ENCODE measurements around the gene ARAP3.
"Not testable (repeated sequence)": the region's sequence is repeated elsewhere in the genome, so short reads cannot be mapped to it uniquely, and the experiment has no call there.

Gene ARAP3

GRCh38 chr5:141681695-141682641 lies at the start of gene ARAP3:
Gene ARAP3 (minus strand): TSS chr5:141682230. CDS start chr5:141680486, 1,744 bp downstream.
- DNase-seq (ENCODE audit: low read depth) = peak; percentile 69

- no peak for DNase-seq (ENCODE audit: low read depth)
These were observed 47.5 kb upstream of the ARAP3 start for GRCh38 chr5:141729387-141730006.

GRCh38 chr5:141725891-141726290 lies 43.9 kb upstream of the ARAP3 start:
- DNase-seq (ENCODE audit: low read depth) = peak; percentile 28

- DNase-seq (ENCODE audit: low read depth) = not testable (repeated sequence)
These were observed 43.1 kb upstream of the ARAP3 start for GRCh38 chr5:141725174-141725573.

- DNase-seq (ENCODE audit: low read depth) = no peak
These were observed 40.2 kb upstream of the ARAP3 start for GRCh38 chr5:141722266-141722665.

GRCh38 chr5:141717043-141717442 lies 35.0 kb upstream of the ARAP3 start:
- DNase-seq (ENCODE audit: low read depth) = no peak

- no peak for DNase-seq (ENCODE audit: low read depth)
These were observed 34.4 kb upstream of the ARAP3 start for GRCh38 chr5:141716468-141716867.

GRCh38 chr5:141716009-141716408 lies 34.0 kb upstream of the ARAP3 start:
- DNase-seq (ENCODE audit: low read depth) = no peak

- DNase-seq (ENCODE audit: low read depth) = no peak
These were observed 33.4 kb upstream of the ARAP3 start for GRCh38 chr5:141715346-141715905.

- DNase-seq (ENCODE audit: low read depth) = no peak
These were observed 32.7 kb upstream of the ARAP3 start for GRCh38 chr5:141714542-141715310.

GRCh38 chr5:141713616-141714309 lies 31.7 kb upstream of the ARAP3 start:
- DNase-seq (ENCODE audit: low read depth) = no peak

- DNase-seq (ENCODE audit: low read depth) = no peak
These were observed 29.7 kb upstream of the ARAP3 start for GRCh38 chr5:141711687-141712086.

- no peak for DNase-seq (ENCODE audit: low read depth)
These were observed 27.8 kb upstream of the ARAP3 start for GRCh38 chr5:141709699-141710267.

GRCh38 chr5:141708016-141708415 lies 26.0 kb upstream of the ARAP3 start:
- no peak for DNase-seq (ENCODE audit: low read depth)

GRCh38 chr5:141707510-141707909 lies 25.5 kb upstream of the ARAP3 start:
- DNase-seq (ENCODE audit: low read depth) = no peak

- DNase-seq (ENCODE audit: low read depth) = no peak
These were observed 24.1 kb upstream of the ARAP3 start for GRCh38 chr5:141706121-141706520.

GRCh38 chr5:141705469-141705868 lies 23.4 kb upstream of the ARAP3 start:
- DNase-seq (ENCODE audit: low read depth) = no peak

- no peak for DNase-seq (ENCODE audit: low read depth)
These were observed 22.8 kb upstream of the ARAP3 start for GRCh38 chr5:141704782-141705297.

GRCh38 chr5:141703133-141703561 lies 21.1 kb upstream of the ARAP3 start:
- no peak for DNase-seq (ENCODE audit: low read depth)

GRCh38 chr5:141701360-141702119 lies 19.5 kb upstream of the ARAP3 start:
- DNase-seq (ENCODE audit: low read depth) = no peak
